Adipose tissue (tissue), 3 donors: ENCODE data around the gene NKD1. TPM values are rescaled to one million over a fixed set of nuclear protein-coding genes. Genes with fewer than 3 reads are reported as not detected.

Source experiments
- H3K27ac ChIP-seq: one replicate; pipeline ENCODE4 v1.5.1; 2013; ENCODE audit warnings: low read depth, low read length
- WGBS, 3 donors: extraction: QIAGEN DNeasy Blood & Tissue Kit; methylation state at CpG; one replicate each; pipeline ENCODE4 v1.1.7; 2013; 5-methylcytosine and 5-hydroxymethylcytosine counted together
- polyA plus RNA-seq, 3 donors: library from polyadenylated mRNA; stranded (reverse); fragments of 200-250 nt; gene quantifications; one replicate each; pipeline ENCODE4 v1.2.3, GENCODE V29; 2013
- donor health status: healthy with polysubstance abuse.
- donor health status: Bipolar disorder and iron deficiency.
- donor health status: healthy.

Gene NKD1
- polyA plus RNA-seq, 3 donors: 0.31 to 1.3 (median 1.1) TPM

GRCh38 chr16:50629334-50629733 is 81.1 kb downstream of the NKD1 start:
- H3K27ac ChIP-seq: no peak overlapping the region
- WGBS, 3 donors: 77 to 89% (median 89%) methylated on average over 4 of the region's 4 CpGs

GRCh38 chr16:50630394-50631020 is 82.3 kb downstream of the NKD1 start:
- WGBS, 3 donors: 93 to 97% (median 96%) methylated on average over 11 of the region's 11 CpGs
- no peak overlapping the region for H3K27ac ChIP-seq

- H3K27ac ChIP-seq: no peak overlapping the region
- WGBS, 3 donors: 70 to 82% (median 76%) methylated on average over 8 of the region's 8 CpGs
Observed at GRCh38 chr16:50631249-50631984, 83.2 kb downstream of the NKD1 start.

- 92 to 95% (median 92%) methylated on average over 22 of the region's 22 CpGs for WGBS, 3 donors
- H3K27ac ChIP-seq: no peak overlapping the region
Observed at GRCh38 chr16:50631985-50632576, 83.9 kb downstream of the NKD1 start.

- H3K27ac ChIP-seq: no peak overlapping the region
- 94% methylated on average over 30 of the region's 30 CpGs for WGBS, 3 donors
Observed at GRCh38 chr16:50632927-50633800, 85.0 kb downstream of the NKD1 start.

- WGBS, 3 donors: 89 to 91% (median 89%) methylated on average over 7 of the region's 7 CpGs
- no peak overlapping the region for H3K27ac ChIP-seq
Observed at GRCh38 chr16:50634090-50634489, 85.9 kb downstream of the NKD1 start.

- WGBS, 3 donors: 77 to 96% (median 83%) methylated on average over 1 of the region's 1 CpG
- H3K27ac ChIP-seq: no peak overlapping the region
Observed at GRCh38 chr16:50634947-50635346, 86.8 kb downstream of the NKD1 start.

- H3K27ac ChIP-seq: no peak overlapping the region
- WGBS, 3 donors: 60 to 80% (median 62%) methylated on average over 17 of the region's 17 CpGs
Observed at GRCh38 chr16:50635505-50636392, 87.6 kb downstream of the NKD1 start.

GRCh38 chr16:50636753-50637374 is 88.7 kb downstream of the NKD1 start:
- 89 to 95% (median 89%) methylated on average over 10 of the region's 10 CpGs for WGBS, 3 donors
- H3K27ac ChIP-seq: no peak overlapping the region

GRCh38 chr16:50637716-50638602 is 89.8 kb downstream of the NKD1 start:
- 80 to 86% (median 82%) methylated on average over 13 of the region's 13 CpGs for WGBS, 3 donors
- no peak overlapping the region for H3K27ac ChIP-seq

- no peak overlapping the region for H3K27ac ChIP-seq
- WGBS, 3 donors: 82 to 85% (median 83%) methylated on average over 8 of the region's 8 CpGs
Observed at GRCh38 chr16:50638816-50639670, 90.8 kb downstream of the NKD1 start.

- no peak overlapping the region for H3K27ac ChIP-seq
- WGBS, 3 donors: 89 to 94% (median 92%) methylated on average over 1 of the region's 1 CpG
Observed at GRCh38 chr16:50640391-50640790, 92.2 kb downstream of the NKD1 start.

- 76 to 91% (median 78%) methylated on average over 15 of the region's 15 CpGs for WGBS, 3 donors
- no peak overlapping the region for H3K27ac ChIP-seq
Observed at GRCh38 chr16:50640919-50641817, 93.0 kb downstream of the NKD1 start.

GRCh38 chr16:50641818-50642187 is 93.6 kb downstream of the NKD1 start:
- 92 to 94% (median 93%) methylated on average over 4 of the region's 4 CpGs for WGBS, 3 donors
- H3K27ac ChIP-seq: no peak overlapping the region

GRCh38 chr16:50642349-50642748 is 94.2 kb downstream of the NKD1 start:
- WGBS, 3 donors: 92 to 96% (median 95%) methylated on average over 5 of the region's 5 CpGs
- H3K27ac ChIP-seq: no peak overlapping the region
